Pancreas (tissue), 10 donors: ENCODE measurements around the gene PTPRU. TPM values are rescaled to one million over a fixed set of nuclear protein-coding genes. Genes with fewer than 3 reads are reported as not detected.

ENCODE experiments used
- ATAC-seq, 4 donors: fragments of 200-7000 bp; cut with Tn5 transposase; one replicate each; pipeline versions ENCODE4 v1.8.0 to v1.9.1; 2020; ENCODE audit warnings: mild to moderate bottlenecking in 4 of 4, moderate library complexity in 4 of 4
- DNase-seq, 6 donors: peaks; one replicate each; pipeline ENCODE4 v3.0.0-alpha.2; 2020
- FAIRE-seq: peaks from 2 replicates; lab custom pipeline; 2012; peaks lifted over from hg19 to GRCh38; lab: Jason Lieb, UNC
- H3K27ac ChIP-seq, 4 donors: fragments of 200-600 bp; sonication (generic); 1 replicate in 3 of 4; 2 replicates in 1 of 4; pipeline versions ENCODE4 v1.5.0 to v1.8.0; 2020
- H3K27me3 ChIP-seq, 4 donors: fragments of 200-600 bp; one replicate each; pipeline ENCODE4 v1.8.0; 2021
- H3K36me3 ChIP-seq, 3 donors: fragments of 200-600 bp; sonication (generic) in 1 of 3; one replicate each; pipeline versions ENCODE4 v1.5.0 to v1.8.0; 2020 to 2021
- H3K4me1 ChIP-seq, 3 donors: fragments of 200-600 bp; one replicate each; pipeline ENCODE4 v1.8.0; 2021
- H3K4me3 ChIP-seq, 4 donors: fragments of 200-600 bp; sonication (generic) in 2 of 4; one replicate each; pipeline versions ENCODE4 v1.5.0 to v1.8.0; 2020 to 2021
- H3K9me3 ChIP-seq, 4 donors: fragments of 200-600 bp; one replicate each; pipeline ENCODE4 v1.8.0; 2021
- WGBS, 2 donors: extraction: QIAGEN DNeasy Blood & Tissue Kit; methylation state at CpG; one replicate each; pipeline ENCODE4 v1.1.7; 2013; 5-methylcytosine and 5-hydroxymethylcytosine counted together
- intact Hi-C, 3 donors: fragments of 100-400 bp; cut with DNase I; formaldehyde crosslinking; loops; one replicate each; pipeline versions ENCODE4 v1.11.1 to v1.14.2; 2022
- polyA plus RNA-seq, 2 donors: library from polyadenylated mRNA; stranded (reverse); fragments of 200-250 nt; gene quantifications; one replicate each; pipeline ENCODE4 v1.2.3, GENCODE V29; 2013
- total RNA-seq, 6 donors: library from RNA; stranded (reverse); fragmentation: NEBNext Ultra II Directional in 4 of 6; extraction: Animal tissue kit (Norgen Biotek cat#: 25700) in 4 of 6; gene quantifications; one replicate each; pipeline versions ENCODE4 v1.2.1 to v1.2.4, GENCODE V29; 2021 to 2023
- TF ChIP-seq, protein P1 (sequence below), 4 donors: fragments of 200-600 bp; sonication (generic) in 3 of 4; IDR thresholded peaks; one replicate each; pipeline versions ENCODE4 v1.5.0 to v1.8.0; 2021; ENCODE audit warnings: antibody characterized with exemption in 4 of 4
- donor health status: healthy with polysubstance abuse.
- donor health status: DM: no; HTN: no; CAD: no; lungs with moderate emphysema.
- donor health status: DM: no; HTN: no; CAD: no.
- donor health status: control.
- donor health status: control.
- donor health status: Bipolar disorder and iron deficiency.
- donor health status: DM: yes; HTN: yes; CAD: no.
- donor health status: DM: no; HTN: no; CAD: no.
- donor health status: DM: no; HTN: no; CAD: no.
- donor health status: DM: yes; HTN: yes; CAD: no.

The PTPRU gene
- total and polyA plus RNA-seq, 8 donors: 12.3 to 20.9 (median 15.2) TPM

DNA sequence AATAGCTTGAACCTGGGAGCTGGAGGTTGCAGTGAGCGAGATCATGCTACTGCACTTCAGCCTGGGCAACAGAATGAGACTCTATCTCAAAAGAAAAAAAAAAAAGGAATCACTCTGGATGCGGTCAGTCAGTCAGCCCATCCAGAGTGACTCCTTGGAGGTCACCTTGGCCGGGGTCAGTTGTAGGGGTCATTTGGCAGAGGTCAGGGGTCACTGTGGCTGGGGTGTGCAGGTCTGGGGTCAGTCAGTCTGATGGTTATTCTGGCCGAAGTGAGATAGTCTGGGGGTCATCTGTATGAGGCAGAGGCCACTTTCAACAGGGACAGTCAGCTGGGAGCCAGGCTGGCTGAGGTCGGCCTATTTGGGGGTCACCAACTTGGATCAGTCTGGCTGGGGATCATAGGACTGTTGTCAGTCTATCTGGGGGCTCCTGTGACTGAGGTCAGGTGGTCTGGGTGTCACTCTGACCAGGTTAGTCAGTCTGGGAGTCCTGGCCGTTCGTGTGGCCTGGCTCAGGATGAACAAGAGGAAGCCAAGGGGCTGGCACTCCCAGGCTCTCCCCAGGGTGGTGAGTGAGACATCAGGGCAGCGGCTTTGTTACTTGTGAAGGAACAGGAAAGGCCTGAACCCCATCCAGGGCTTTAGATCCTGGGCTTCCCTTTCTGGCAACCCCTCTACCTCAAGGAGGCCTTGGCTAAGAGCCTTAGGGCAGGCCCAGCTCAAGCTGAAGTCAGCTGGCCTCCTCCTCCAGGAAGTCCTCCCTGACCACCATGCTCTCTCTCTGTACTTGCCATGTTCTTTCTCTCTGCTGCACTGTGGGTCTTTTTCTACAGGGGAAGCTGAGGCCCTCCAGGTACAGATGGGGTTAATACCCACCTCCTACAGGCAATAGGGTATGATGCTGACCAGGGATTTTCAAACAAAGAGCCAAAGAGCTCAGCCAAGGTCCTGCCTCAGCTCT is 15.1 kb downstream of the PTPRU start:
- DNase-seq (no peak), FAIRE-seq (no peak), ATAC-seq (no peak)
- 88 to 94% methylated on average over 8 of the region's 8 CpGs for WGBS, 2 donors
- Histone ChIP-seq H3K27ac (no peak overlapping the region), H3K9me3 (no peaks in the 10 kb centered on the region), H3K36me3 (no peaks in the 10 kb centered on the region), H3K4me1 (no peaks in the 10 kb centered on the region), H3K4me3 (no peak overlapping the region), H3K27me3 (no peaks in the 10 kb centered on the region)
- TF ChIP-seq, protein P1, sequence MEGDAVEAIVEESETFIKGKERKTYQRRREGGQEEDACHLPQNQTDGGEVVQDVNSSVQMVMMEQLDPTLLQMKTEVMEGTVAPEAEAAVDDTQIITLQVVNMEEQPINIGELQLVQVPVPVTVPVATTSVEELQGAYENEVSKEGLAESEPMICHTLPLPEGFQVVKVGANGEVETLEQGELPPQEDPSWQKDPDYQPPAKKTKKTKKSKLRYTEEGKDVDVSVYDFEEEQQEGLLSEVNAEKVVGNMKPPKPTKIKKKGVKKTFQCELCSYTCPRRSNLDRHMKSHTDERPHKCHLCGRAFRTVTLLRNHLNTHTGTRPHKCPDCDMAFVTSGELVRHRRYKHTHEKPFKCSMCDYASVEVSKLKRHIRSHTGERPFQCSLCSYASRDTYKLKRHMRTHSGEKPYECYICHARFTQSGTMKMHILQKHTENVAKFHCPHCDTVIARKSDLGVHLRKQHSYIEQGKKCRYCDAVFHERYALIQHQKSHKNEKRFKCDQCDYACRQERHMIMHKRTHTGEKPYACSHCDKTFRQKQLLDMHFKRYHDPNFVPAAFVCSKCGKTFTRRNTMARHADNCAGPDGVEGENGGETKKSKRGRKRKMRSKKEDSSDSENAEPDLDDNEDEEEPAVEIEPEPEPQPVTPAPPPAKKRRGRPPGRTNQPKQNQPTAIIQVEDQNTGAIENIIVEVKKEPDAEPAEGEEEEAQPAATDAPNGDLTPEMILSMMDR (IDR thresholded peaks at IDR 0.05): no peak
- intact Hi-C loops: no loop called here

GRCh38 chr1:29253180-29253579 is 16.9 kb downstream of the PTPRU start:
- Histone ChIP-seq H3K9me3 (no peaks in the 10 kb centered on the region), H3K27ac (no peak overlapping the region), H3K4me1 (no peaks in the 10 kb centered on the region), H3K36me3 (no peaks in the 10 kb centered on the region), H3K4me3 (no peak overlapping the region), H3K27me3 (no peaks in the 10 kb centered on the region)
- 90 to 95% methylated on average over 3 of the region's 3 CpGs for WGBS, 2 donors
- ATAC-seq: no peak
- no peak for DNase-seq
- intact Hi-C loops: no loop called here
- no peak for FAIRE-seq
- TF ChIP-seq, protein P1 (IDR thresholded peaks at IDR 0.05): no peak

GRCh38 chr1:29254346-29254745 is 18.0 kb downstream of the PTPRU start:
- no peak overlapping the region for H3K4me3 ChIP-seq
- H3K4me1 ChIP-seq: peaks cover 0 to under 1% (median 0%) of the 10 kb centered on the region in 3 donors
- H3K9me3 ChIP-seq: no peaks in the 10 kb centered on the region
- H3K27me3 ChIP-seq: no peaks in the 10 kb centered on the region
- TF ChIP-seq, protein P1 (IDR thresholded peaks at IDR 0.05): no peak
- no peak overlapping the region for H3K27ac ChIP-seq
- no peaks in the 10 kb centered on the region for H3K36me3 ChIP-seq
- WGBS, 2 donors: 88 to 92% methylated on average over 7 of the region's 7 CpGs
- DNase-seq (no peak), ATAC-seq (no peak), FAIRE-seq (no peak)
- intact Hi-C loops: no loop called here

DNA sequence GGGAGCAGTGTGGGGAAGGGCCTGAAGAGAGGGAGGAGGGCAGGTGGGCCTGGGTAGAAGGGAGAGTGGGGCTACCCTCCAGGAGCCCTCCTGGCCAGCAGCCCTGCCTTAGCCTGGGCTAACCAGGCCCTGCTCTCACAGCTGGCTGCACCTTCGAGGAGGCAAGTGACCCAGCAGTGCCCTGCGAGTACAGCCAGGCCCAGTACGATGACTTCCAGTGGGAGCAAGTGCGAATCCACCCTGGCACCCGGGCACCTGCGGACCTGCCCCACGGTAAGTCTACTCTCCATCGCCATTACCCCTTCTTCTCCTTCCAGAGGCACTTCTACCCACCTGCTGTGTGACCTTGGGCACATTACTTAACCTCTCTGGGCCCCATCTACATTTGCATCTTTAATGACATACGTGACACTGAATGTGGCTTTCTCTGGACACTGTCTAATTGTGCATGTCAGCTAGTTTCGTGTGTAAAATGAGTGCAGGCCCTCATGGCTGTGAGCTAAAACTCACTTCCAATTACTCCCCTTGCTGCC is 18.9 kb downstream of the PTPRU start:
- Histone ChIP-seq H3K36me3 (no peaks in the 10 kb centered on the region), H3K4me1 (peaks cover 0 to 4% (median 3%) of the 10 kb centered on the region in 3 donors), H3K4me3 (no peak overlapping the region), H3K27me3 (no peaks in the 10 kb centered on the region), H3K27ac (no peak overlapping the region), H3K9me3 (no peaks in the 10 kb centered on the region)
- TF ChIP-seq, protein P1 (IDR thresholded peaks at IDR 0.05): no peak
- ATAC-seq: no peak
- FAIRE-seq: no peak
- 87 to 95% methylated on average over 10 of the region's 10 CpGs for WGBS, 2 donors
- DNase-seq: peak in 1 of 6 donors; percentile 35
- intact Hi-C loops: no loop called here
